Stimulated activated CD8-positive, alpha-beta memory T cell treated with anti-CD3 and anti-CD28 coated beads, Interleukin-7, amount 100 ng/mL, for 48 hours (primary cell): ENCODE measurements around the gene PCLO.

Source experiments
- DNase-seq, 2 donors: peaks; one replicate each; pipeline ENCODE4 v3.0.0-alpha.2; 2020; ENCODE audit warnings: low read depth in 1 of 2; ENCODE audit errors: extremely low read depth in 1 of 2

The PCLO gene

DNA sequence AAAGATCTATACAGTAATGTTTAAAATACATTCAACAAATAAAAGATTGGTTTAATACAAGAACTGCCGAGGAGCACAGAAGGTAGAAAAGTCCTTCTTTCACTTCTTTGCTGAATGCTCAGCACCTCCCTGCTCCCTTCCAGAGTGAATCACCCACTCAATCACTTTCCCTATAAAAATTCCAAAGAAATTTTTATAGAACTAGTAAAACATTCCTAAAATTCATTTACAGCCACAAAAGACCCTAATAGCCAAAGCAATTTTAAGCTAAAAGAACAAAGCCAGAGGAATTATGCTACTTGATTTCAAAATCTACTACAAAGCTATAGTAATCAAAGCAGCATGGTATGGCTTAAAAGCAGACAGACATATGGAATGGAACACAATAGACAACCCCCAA, 320.9 kb downstream of the PCLO start:
- DNase-seq = no peak

DNA sequence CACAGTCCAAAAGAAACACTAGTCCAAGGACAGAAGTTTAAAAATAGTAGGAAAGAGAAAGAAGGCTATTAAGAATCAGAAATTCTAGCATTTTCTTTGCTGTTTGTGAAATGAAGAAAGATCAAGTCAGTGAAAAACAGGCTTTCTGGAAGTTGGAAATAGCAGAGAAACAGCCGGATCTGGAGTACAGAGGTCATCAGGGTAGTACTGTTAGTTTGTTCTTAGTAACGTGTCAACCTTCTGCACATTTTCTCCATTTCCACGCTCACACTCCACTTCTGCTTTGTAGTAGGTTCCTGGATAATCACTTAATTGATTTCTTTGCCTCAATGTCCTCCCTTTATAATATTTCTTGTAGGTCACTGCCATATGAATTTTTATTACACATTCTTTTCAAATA, 322.6 kb downstream of the PCLO start:
- DNase-seq = no peak

DNA sequence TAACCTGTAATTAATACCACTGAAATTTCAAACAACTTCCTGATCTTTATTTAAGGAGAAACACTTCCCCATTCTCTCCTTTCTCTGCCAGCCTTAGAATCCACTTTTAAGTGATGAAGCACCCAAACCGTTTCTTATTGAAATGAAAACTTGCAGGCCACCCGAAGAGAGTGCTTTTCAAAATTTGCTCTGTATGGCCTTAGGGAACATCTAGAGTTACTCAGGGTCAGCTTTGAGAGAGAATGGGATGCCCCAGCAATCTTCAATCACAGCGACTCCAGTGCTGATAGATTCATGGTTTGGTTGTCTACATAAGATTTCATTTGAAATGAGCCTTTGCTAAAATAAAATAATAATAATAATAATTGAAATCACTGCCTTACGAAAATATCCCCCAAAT, 323.1 kb downstream of the PCLO start:
- no peak for DNase-seq

DNA sequence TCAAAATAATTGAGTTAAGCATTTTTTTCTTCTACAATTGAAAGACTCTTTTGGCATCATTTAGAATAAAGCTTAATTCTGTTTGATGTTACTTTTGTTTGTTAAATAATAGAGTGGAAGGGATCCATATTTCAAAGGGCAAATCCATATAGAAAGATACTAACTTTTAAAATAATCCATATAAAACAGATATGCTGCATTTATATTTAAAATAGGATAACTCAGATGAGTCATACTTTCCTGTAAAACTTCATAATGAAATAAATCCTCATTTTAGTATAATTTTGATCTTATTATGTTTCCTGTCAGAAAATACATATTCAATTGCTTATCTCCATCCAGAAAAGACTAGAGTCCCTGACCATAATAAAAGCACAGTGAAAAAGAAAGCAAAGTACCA, 323.6 kb downstream of the PCLO start:
- DNase-seq = no peak

DNA sequence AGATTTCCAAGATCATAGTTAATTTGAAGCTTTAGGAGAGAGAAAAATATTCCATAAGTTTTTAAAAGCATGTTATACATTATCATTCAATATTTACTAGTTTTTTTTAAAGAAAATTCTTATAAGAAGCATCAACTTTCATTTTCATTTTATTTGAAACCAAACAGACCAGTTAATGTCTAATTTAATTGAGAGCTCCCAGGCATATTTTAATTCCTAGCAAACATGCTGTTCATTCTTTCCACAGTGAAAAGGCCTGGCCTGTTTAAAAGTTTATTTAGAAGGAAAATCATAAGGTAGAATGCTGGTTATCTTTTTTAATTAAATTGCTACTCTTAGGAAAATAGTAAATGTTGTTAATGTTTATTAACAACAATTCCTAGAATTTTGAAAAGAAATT, 324.4 kb downstream of the PCLO start:
- DNase-seq = no peak

DNA sequence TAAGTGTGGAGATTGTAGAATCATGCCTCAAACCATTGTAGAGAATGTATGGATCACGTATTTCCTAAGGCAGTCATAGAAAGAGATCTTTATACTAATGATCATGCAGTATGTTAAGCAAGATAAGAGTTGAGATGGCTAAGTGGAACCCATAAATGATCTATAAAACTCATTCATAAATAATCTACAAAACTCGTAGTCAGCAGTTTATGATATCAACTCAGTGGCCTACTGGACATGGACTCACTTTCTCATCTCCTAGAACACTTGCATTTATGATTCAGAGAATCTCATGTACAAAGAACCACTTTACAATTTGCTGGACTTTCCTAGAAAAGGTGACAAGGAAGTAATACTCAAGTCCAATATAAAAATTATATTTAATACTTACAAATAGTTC, 339.6 kb downstream of the PCLO start:
- no peak for DNase-seq

DNA sequence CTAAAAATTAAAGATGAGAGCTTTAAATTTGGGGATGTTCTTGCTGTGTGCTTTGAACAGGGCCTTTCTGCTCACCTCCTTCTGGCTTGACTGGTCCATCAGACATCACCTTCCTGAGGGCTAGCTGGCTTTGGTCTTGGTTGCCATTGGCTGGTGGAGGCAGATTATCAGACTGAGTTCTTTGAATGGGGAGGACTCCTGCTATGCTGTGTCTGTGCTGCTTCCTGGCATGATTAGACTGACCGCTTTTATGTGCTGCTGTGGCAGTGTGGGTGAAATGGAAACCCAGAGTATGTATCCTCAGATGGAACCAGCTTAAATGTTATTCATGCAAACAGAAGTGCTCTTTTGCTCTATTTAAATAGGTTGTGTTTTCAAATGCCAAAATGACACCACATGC, 341.6 kb downstream of the PCLO start:
- DNase-seq = no peak

DNA sequence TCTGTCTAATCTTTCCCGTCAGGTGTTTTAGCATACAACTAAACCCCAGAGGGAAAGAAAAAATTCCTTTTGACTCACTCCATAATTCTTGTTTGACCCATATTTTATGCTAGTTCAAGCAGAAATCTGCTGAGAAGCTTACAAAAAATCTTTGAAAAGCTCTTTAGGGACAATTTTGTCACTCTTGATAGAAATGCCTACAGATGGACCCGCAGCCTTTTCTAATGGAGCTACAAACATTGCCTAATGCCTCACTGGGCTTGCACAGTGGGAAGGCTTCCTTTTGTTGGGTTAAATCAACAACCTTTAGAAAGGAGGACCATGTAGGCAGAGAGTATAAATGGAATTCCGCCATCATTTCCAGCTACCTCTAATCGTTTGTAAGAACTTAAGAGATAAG, 344.5 kb downstream of the PCLO start:
- DNase-seq = no peak

DNA sequence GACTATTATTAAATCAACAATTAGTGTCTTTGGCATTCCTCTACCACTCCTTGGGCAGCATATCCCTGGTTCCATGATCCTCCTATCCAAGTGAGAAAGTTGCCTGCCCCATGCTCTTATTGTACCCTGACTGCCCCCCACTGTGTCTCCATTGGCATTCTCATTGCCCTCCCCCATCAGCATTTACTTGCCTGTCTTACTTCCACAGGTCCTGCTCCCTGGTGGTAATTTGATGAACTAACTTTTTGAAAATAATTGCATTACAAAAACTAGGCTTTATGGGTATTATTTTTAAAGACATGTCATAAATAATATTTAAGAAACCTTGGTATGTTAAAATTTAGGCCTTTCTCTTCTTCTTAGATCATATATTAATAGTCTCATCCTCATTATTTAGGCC, 346.4 kb downstream of the PCLO start:
- DNase-seq = no peak

DNA sequence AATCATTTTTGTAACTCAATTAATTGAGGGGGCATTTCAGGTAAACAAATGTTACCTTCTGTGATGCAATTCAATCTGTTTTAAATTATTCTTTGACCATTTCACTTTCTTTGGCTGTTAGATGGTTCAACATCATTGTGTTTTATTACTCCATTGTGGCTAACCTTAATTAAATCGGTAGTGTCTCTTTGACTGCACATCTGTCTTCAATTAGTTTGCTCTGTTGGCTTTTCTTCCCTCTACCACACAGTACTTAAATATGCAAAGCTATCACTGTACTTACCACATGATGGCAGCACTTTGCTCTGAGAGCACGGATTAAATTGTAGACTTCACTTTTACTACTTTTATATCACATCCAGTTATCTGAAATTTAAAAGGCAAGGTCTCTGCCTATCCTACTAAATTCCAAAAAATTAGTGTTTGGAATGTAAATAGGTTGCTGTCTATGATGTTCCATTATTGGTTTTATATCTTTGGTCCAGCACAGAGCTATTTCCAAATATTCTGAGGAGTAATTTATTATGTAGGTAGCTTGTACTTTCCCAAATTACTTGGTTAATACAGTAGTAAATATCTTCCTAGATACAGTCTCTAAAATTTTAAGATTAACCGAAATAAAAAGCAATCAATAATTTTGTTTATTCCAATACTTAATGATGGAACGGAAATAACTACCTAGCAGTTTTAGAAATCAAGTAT, 352.0 kb downstream of the PCLO start:
- DNase-seq = no peak

DNA sequence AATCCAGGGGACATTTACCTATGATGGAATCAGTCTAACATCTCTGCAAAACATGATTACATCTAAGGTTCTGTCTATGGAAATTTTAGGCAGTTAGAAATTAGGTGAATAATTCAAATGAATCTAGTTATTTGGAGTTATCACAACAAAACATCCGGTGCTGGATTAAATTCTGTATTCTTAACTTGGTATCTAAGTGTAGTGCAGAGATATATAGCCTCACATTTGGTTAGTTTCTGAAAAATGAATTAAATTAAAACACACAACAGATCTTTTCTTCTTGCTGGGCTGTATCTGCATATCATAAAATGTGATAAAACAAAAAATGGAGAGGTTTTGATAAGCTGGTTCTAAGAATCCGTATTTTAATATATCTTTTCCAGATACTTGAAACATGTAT, 354.1 kb downstream of the PCLO start:
- no peak for DNase-seq

DNA sequence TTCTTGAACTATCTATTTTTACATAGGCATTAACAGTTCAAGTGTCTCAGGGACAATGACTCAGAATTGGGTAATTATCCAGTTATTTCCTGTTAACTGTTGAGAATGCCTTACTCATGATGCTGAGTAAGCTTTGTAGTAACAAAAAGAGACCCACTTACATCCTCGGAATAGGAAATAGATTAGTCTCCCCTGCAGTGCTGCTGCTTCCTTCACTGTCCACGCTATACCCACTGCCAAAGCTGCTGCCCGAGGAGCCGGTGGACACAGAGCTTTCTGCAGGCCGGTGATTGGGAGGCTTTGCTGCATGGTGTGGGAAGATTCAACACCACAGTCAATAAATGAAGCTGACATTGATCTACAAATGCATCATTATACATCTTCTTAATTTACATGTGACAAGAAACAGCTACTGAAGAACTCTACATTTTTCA, 357.1 kb downstream of the PCLO start:
- DNase-seq = no peak

DNA sequence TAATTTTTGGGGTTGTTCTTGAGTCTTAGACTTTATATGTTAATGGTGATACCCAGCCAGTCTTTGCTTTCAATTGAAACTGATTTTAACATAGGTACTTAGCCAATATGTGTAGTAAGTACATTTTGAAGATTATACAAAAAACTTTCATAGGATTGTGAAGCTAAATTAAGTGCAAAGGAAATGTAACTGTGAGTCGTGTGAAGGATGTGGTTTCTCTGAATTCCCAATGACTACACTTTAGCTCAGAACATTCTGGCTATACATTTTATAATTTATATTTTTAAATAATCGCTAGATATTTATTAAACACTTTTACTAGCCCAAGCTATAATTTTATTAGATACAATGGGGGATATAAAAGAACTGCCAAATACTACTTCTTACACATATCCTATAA, 359.3 kb downstream of the PCLO start:
- DNase-seq = no peak

DNA sequence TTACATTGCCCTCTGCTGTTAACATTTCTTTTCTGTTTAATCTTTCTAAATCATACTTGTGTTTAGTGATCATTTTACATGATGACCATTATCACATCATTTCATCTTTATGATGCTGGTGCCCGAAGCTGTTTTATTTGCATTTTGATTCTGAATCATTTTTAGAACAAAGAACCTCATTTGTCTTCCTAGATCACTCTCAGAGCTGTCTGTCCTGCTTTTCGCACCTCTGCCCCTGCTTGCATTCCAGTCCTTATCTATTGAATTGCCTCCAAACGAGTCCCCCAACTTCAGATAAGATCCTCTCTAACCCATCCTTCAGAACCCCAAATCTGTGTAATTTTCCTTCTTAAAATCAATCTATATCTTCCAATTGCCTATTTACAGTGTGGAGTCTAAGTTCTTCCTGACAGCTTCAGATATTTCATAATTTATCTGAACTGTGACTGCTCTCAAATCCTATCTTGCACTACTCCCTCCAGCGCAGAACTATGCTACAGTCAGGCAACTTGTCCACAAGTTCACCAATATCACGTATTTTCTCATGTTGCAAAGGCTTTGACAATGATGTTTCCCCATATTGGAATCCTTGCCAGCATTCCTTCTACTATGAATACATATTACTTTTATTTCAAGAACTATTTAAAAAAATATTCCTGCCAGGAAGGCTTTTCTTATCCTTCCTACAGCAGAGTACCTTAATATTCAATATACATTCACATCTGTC, 372.6 kb downstream of the PCLO start:
- no peak for DNase-seq

DNA sequence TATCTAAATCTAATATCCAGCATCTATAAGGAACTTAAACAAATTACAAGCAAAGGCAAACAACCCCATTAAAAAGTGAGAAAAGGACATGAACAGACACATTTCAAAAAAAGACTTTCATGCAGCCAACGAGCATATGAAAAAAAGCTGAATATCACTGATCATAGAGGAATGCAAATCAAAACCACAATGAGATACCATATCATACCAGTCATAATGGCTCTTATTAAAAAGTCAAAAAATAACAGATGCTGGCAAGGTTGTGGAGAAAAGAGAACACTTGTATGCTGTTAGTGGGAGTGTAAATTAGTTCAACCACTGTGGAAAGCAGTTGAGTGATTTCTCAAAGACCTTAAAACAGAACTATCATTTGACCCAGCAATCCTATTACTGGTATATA, 384.7 kb downstream of the PCLO start:
- DNase-seq = no peak

DNA sequence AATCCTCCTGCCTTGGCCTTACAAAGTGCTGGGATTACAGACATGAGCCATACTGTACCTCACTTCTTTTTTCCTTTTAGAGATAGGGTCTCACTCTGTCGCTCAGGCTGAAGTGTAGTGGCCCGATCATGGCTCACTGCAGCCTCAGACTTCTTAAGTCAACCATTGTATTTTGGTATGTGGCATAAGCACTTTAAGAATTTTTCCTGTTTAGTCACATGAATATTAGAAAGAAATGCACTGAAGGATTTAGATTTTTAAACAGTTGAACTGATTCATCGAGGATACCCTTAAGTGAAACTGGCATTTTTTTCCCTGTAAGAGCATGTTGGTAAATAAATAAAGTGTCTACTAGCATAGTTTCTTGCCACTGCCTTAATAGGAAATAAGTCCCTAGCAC, 399.8 kb downstream of the PCLO start:
- DNase-seq = no peak

DNA sequence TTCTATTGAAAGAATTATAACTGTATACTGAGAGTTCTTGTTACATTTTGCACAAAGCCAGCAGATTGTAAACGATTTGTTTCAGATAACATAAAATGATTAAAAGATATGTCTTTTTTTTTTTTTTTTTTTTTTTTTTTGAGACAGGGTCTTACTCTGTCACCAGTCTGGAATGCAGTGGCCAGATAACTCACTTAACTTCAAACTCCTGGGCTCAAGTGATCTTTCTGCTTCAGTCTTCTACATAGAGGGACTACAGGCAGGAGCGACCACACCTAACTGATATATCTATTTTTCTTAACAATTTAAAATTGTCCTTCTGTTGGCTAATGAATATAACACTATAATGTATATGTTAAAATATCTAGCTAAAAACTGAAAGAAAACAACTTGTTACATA, 401.9 kb downstream of the PCLO start:
- DNase-seq = no peak

DNA sequence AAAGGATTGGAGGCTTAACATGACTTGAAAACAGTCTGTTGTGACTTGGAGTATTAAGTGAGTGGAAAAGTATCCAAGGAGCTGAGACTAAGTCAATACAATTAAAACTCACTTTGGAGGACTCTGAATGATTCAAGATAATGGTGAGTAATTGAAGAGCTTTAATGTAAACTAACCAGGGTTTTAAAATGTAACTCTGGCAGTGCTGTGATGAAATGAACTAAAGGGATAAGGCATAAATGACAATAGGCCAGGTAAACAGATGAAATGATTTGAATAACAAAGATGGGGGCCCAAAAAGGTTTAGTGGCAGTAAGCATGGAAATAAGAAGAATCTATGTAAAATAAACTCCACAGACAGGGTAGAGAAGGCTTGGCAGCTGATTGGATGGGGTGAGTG, 402.6 kb downstream of the PCLO start:
- no peak for DNase-seq

DNA sequence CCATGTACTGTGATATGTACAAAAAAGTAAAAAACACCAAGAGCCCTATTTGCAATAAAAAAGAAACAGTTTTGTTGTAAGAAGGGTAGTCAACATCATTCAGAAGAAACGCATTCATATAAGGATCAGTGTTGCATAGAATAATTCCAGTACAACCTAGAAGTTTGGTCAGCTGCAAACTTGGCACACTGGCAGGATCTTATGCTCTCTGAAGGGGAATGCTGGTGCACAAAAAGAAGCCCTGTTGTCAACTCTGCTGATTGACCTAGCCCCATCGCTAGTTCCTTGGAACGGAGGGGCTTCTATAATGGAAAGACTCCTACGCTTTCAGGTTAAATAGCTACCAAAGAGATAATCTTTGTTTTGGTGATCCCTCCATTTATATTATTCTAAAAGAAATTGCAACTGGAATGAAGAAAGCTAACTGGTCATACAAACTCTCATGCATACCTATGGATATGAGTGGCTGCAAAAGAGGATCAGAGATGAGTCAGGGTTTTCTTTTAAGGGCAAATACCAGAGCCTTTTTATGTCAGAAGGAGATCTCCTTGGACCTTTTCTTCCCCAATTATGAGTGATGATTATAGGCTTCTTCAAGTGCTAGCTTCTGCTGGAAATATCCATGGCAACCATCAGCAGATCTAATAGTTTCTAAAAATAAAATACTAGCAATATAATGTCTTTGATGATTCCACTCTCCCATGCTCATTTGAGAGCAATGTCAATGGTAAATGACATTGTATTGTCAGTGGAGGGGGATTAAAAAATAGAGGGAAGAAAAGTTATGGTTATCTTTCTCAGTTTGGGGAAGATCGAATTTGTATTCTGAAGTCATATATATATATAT, 406.8 kb downstream of the PCLO start:
- DNase-seq = no peak

DNA sequence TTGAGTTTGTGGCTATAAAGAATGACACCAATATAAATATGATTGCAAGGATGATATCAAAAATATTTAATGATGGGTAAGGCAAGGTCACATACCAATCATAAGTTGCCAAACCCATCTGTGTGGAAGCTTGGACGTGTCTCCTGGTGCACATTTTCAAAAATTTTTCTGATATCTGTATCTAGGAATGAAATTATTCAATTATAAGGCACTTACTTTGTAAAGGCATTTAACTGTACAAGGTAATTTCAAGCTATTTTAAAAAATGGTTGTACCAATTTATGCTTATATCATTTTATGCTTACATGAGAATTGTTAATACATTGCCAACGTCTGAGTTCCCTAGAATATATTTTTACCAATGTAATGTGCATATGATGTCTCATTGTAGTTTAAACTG, 412.7 kb downstream of the PCLO start:
- no peak for DNase-seq

DNA sequence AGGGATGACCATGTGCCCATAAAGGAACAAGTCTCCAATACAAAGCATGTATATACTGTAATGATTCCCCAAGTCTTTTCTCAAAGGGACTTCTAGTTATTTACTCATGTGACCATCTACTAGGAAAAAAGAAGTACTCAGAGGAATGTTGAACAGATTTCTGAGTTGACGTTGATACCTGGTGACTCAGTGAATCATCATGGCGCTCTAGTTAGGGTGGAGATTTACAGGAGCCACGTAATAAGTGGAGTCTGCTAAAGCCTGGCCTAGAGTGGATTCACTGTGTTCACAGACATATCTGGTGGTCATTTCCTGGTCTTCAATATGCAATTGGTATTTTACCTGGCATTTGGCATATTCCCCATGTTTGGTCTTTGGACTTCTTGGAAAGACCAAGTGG, 416.9 kb downstream of the PCLO start:
- no peak for DNase-seq

DNA sequence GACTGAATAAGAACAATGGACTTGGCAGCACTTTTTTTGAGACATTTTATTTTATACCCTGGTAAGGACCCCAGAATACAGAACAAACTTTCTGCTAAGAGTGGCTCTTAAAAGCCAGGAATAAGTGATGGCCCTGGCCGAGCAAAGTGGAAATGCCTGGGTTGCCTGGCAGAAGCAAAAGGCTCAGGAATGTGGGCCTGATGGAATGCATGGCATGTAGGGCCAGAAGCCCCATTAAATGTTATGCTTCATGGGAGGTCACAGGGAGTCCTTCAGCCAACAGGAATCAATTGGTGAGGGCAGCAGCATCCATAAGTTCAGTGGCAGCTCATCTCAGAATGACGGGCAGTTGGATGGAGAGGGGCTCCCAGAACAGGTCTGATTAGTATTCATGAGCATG, 417.6 kb downstream of the PCLO start:
- DNase-seq = no peak
